GM13976 (cell line): ENCODE measurements around the gene SP4.

Experiments used
- DNase-seq: peaks from one replicate; pipeline ENCODE4 v3.0.0; 2012; ENCODE audit warnings: low spot score
- CTCF ChIP-seq: IDR thresholded peaks from 2 replicates; pipeline ENCODE4 v1.5.1; 2012; ENCODE audit warnings: borderline replicate concordance, mild to moderate bottlenecking; ENCODE audit not compliant: insufficient read depth; ENCODE audit errors: extremely low read depth, missing control alignments, control extremely low read depth
- in situ Hi-C: fragments of 300-500 bp; cut with MboI; formaldehyde crosslinking; loops from one replicate; pipeline ENCODE4 v1.12.0; 2022; ENCODE audit warnings: low sequenced_read_pairs, mixed read lengths, inconsistent platforms; ENCODE audit not compliant: unreplicated experiment

Gene SP4

GRCh38 chr7:21429786-21430574 lies 2.1 kb downstream of the SP4 start:
- no peak for DNase-seq
- TF ChIP-seq CTCF, result no peak

GRCh38 chr7:21430575-21430954 lies 2.7 kb downstream of the SP4 start:
- in situ Hi-C loops, result no loop called here
- TF ChIP-seq CTCF, result no peak
- no peak for DNase-seq

More at GRCh38 chr7:21429786-21430574, 2.1 kb downstream of the SP4 start:
- in situ Hi-C loops, result no loop called here

GRCh38 chr7:21443149-21443841 lies 15.4 kb downstream of the SP4 start:
- DNase-seq, result no peak
- TF ChIP-seq CTCF, result no peak
- in situ Hi-C loops, result no loop called here

- DNase-seq, result no peak
- no peak for TF ChIP-seq CTCF
- in situ Hi-C loops, result no loop called here
Measured at GRCh38 chr7:21448974-21449373, 21.1 kb downstream of the SP4 start.

- in situ Hi-C loops, result no loop called here
- no peak for DNase-seq
- no peak for TF ChIP-seq CTCF
Measured at GRCh38 chr7:21450076-21450475, 22.2 kb downstream of the SP4 start.

GRCh38 chr7:21450941-21451340 lies 23.1 kb downstream of the SP4 start:
- in situ Hi-C loops, result no loop called here
- TF ChIP-seq CTCF, result no peak
- no peak for DNase-seq

- TF ChIP-seq CTCF, result no peak
- in situ Hi-C loops, result no loop called here
- DNase-seq, result no peak
Measured at GRCh38 chr7:21454182-21454581, 26.3 kb downstream of the SP4 start.
